GM12878 (cell line): Measurements from ENCODE around the gene SKIC8. TPM values are rescaled to one million over a fixed set of nuclear protein-coding genes. Genes with fewer than 3 reads are reported as not detected.

Experiments used
- ATAC-seq: fragments of 200-7000 bp; cut with Tn5 transposase; 3 replicates; pipeline ENCODE4 v1.9.1; 2020; ENCODE audit warnings: mild to moderate bottlenecking, moderate library complexity
- BruUV-seq: library from RNA; stranded (reverse); fragments of 400-500 nt; replicated peaks from 2 replicates; lab custom pipeline; 2021; lab: Mats Ljungman, UMichigan
- CTCF ChIA-PET: fragments of 300-600 bp; sonication (Branson Sonifier 250); formaldehyde crosslinking; extraction: SDS; loops from one replicate; lab custom pipeline; 2021; ENCODE audit warnings: inconsistent platforms; lab: Yijun Ruan, JAX
- POLR2A ChIA-PET: fragments of 350-600 bp; formaldehyde crosslinking; extraction: SDS; loops from one replicate; lab custom pipeline; 2021; ENCODE audit warnings: inconsistent platforms; lab: Charles Lee
- RAD21 ChIA-PET: fragments of 300-600 bp; sonication (Branson Sonifier 250); formaldehyde crosslinking; loops from one replicate; lab custom pipeline; 2023; ENCODE audit warnings: antibody characterized with exemption; ENCODE audit not compliant: unreplicated experiment; lab: Charles Lee
- SMC1A ChIA-PET: fragments of 300-600 bp; sonication (Branson Sonifier 250); formaldehyde crosslinking; loops from one replicate; lab custom pipeline; 2023; ENCODE audit not compliant: unreplicated experiment, uncharacterized antibody; lab: Charles Lee
- DNase-seq: peaks from one replicate; pipeline ENCODE4 v3.0.0-alpha.2; 2011; ENCODE audit warnings: low read depth, low spot score
- FAIRE-seq: peaks from 3 replicates; lab custom pipeline; 2011; peaks lifted over from hg19 to GRCh38; lab: Jason Lieb, UNC
- H2AFZ ChIP-seq: 2 replicates; pipeline ENCODE4 v1.6.0; 2011; ENCODE audit warnings: low read depth, low read length, control low read depth; ENCODE audit not compliant: control insufficient read depth
- H3K27ac ChIP-seq: 2 replicates; pipeline ENCODE4 v1.5.1; 2011; ENCODE audit warnings: control low read depth; ENCODE audit not compliant: control insufficient read depth, insufficient read depth
- H3K27me3 ChIP-seq, 2 experiments: replicated peaks in 1 of 2; 2 replicates each; pipeline versions ENCODE4 v1.6.0 to v1.6.1; 2011; ENCODE audit warnings: low read length in 1 of 2; ENCODE audit not compliant: control insufficient read depth in 2 of 2, insufficient read depth in 2 of 2
- H3K36me3 ChIP-seq, 2 experiments: 2 replicates each; pipeline ENCODE4 v1.5.1; 2011; ENCODE audit warnings: low read length in 1 of 2; ENCODE audit not compliant: control insufficient read depth in 2 of 2, insufficient read depth in 2 of 2
- H3K4me1 ChIP-seq: 2 replicates; pipeline ENCODE4 v1.6.1; 2011; ENCODE audit warnings: mild to moderate bottlenecking, low read length, moderate library complexity, mixed read lengths; ENCODE audit not compliant: control insufficient read depth, insufficient read depth
- H3K4me2 ChIP-seq: 2 replicates; pipeline ENCODE4 v1.6.0; 2011; ENCODE audit warnings: control low read depth; ENCODE audit not compliant: control insufficient read depth, insufficient read depth
- H3K4me3 ChIP-seq: fragments of 200-600 bp; sonication (generic); 2 replicates; pipeline ENCODE4 v1.5.1; 2016
- H3K79me2 ChIP-seq: 2 replicates; pipeline ENCODE4 v1.6.0; 2011; ENCODE audit warnings: low read length; ENCODE audit not compliant: control insufficient read depth, insufficient read depth
- H3K9ac ChIP-seq: 2 replicates; pipeline ENCODE4 v1.8.0; 2011; ENCODE audit warnings: low read length, control low read depth, mixed read lengths; ENCODE audit not compliant: control insufficient read depth, insufficient read depth
- H3K9me3 ChIP-seq: replicated peaks from 3 replicates; pipeline ENCODE4 v1.5.1; 2011; ENCODE audit warnings: mild to moderate bottlenecking, low read length; ENCODE audit not compliant: control insufficient read depth, insufficient read depth
- H4K20me1 ChIP-seq: 2 replicates; pipeline ENCODE4 v1.6.0; 2011; ENCODE audit not compliant: control insufficient read depth, insufficient read depth
- ASH2L ChIP-seq: fragments of 300-600, 200-600 bp; sonication (generic); IDR thresholded peaks from 2 replicates; pipeline ENCODE4 v1.6.1; 2017; ENCODE audit warnings: low read depth, mild to moderate bottlenecking, borderline replicate concordance
- BCLAF1 ChIP-seq: fragments of 450-650 bp; IDR thresholded peaks from 2 replicates; pipeline ENCODE4 v1.6.1; 2017; ENCODE audit warnings: antibody characterized with exemption, mild to moderate bottlenecking, moderate library complexity
- CEBPB ChIP-seq, 2 experiments: fragments of 150-350 bp in 1 of 2; IDR thresholded peaks; 2 replicates each; pipeline ENCODE4 v1.6.1; 2012 to 2014; ENCODE audit warnings: low read depth in 2 of 2, low read length in 2 of 2, borderline replicate concordance in 1 of 2, inconsistent platforms in 1 of 2
- CHD2 ChIP-seq: IDR thresholded peaks from 2 replicates; pipeline ENCODE4 v1.6.1; 2011; ENCODE audit warnings: low read depth, low read length, improper control_type of control experiment, borderline replicate concordance
- E2F8 ChIP-seq: fragments of 450-650 bp; IDR thresholded peaks from 2 replicates; pipeline ENCODE4 v1.6.1; 2018; ENCODE audit warnings: mild to moderate bottlenecking, low read depth, moderate library complexity; ENCODE audit not compliant: partially characterized antibody
- IRF3 ChIP-seq: fragments of 450-650 bp; IDR thresholded peaks from 2 replicates; pipeline ENCODE4 v1.6.1; 2014; ENCODE audit warnings: mild to moderate bottlenecking
- MYC ChIP-seq: IDR thresholded peaks from 2 replicates; pipeline ENCODE4 v1.6.1; 2011; ENCODE audit warnings: mild to moderate bottlenecking, low read length, moderate library complexity, inconsistent platforms; ENCODE audit not compliant: insufficient read depth, insufficient replicate concordance, insufficient read length, severe bottlenecking
- PML ChIP-seq: IDR thresholded peaks from 2 replicates; pipeline ENCODE4 v1.6.1; 2012; ENCODE audit warnings: low read length, inconsistent platforms
- RB1 ChIP-seq: fragments of 450-650 bp; formaldehyde crosslinking; IDR thresholded peaks from 2 replicates; pipeline ENCODE4 v1.6.1; 2017; ENCODE audit warnings: mild to moderate bottlenecking, borderline replicate concordance
- SRF ChIP-seq, 2 experiments: IDR thresholded peaks; 2 replicates each; pipeline ENCODE4 v1.6.1; 2011; ENCODE audit warnings: low read depth in 2 of 2, low read length in 2 of 2, mild to moderate bottlenecking in 1 of 2, moderate library complexity in 1 of 2
- STAT1 ChIP-seq: fragments of 450-650 bp; conservative IDR thresholded peaks from 2 replicates; pipeline ENCODE4 v1.6.1; 2014; ENCODE audit warnings: antibody characterized with exemption, mild to moderate bottlenecking
- TARDBP ChIP-seq: IDR thresholded peaks from 2 replicates; pipeline ENCODE4 v1.6.1; 2016; ENCODE audit warnings: borderline replicate concordance
- ZNF622 ChIP-seq: fragments of 450-650 bp; IDR thresholded peaks from 2 replicates; pipeline ENCODE4 v1.6.1; 2017; ENCODE audit warnings: mild to moderate bottlenecking, inconsistent platforms
- WGBS: methylation state at CpG from one replicate; pipeline ENCODE4 v1.1.6; 2016; ENCODE audit warnings: low lambda C conversion rate; ENCODE audit not compliant: insufficient replicate concordance, insufficient coverage; ENCODE audit errors: missing lambda C conversion rate; 5-methylcytosine and 5-hydroxymethylcytosine counted together
- in situ Hi-C: fragments of 300-500 bp; cut with MboI; formaldehyde crosslinking; loops from 9 replicates; pipeline ENCODE4 v1.14.3; 2018; ENCODE audit warnings: mixed read lengths
- intact Hi-C: fragments of 100-400 bp; cut with micrococcal nuclease; formaldehyde crosslinking; loops from one replicate; pipeline ENCODE4 v1.14.2; 2022; ENCODE audit not compliant: unreplicated experiment
- polyA plus RNA-seq, 11 experiments: library from polyadenylated mRNA; depleted of rRNA in 4 of 11; unstranded in 6 of 11; stranded (reverse) in 5 of 11; fragments of >200 nt; fragmentation: Nextera tagmentation in 4 of 11; fragmentation: Illumina TruSeq in 1 of 11; extraction: Ambion mirVana in 4 of 11; extraction: Trizol in 1 of 11; gene quantifications; 1 replicate in 1 of 11; 2 replicates in 10 of 11; pipeline versions ENCODE4 v1.2.1 to v1.2.3, GENCODE V29; 2011 to 2016; ENCODE audit warnings: inconsistent platforms in 2 of 11, missing spikeins in 2 of 11, low read depth in 1 of 11
- total RNA-seq, 4 experiments: library from RNA; depleted of rRNA in 3 of 4; stranded (reverse); fragments of >200 nt in 3 of 4; fragmentation: Illumina TruSeq in 1 of 4; extraction: Trizol in 1 of 4; gene quantifications; 2 replicates each; pipeline versions ENCODE4 v1.2.1 to v1.2.3, GENCODE V29; 2013 to 2021

The SKIC8 gene
- total and polyA plus RNA-seq, 10 of the 15 experiments (the other 5 are each of a cell fraction or from before 2014, with no cell fraction given), result 57.0 to 288 (median 128) TPM

- TF ChIP-seq STAT1 (no peak), TARDBP (no peak), PML (no peak), SRF (IDR thresholded peaks at IDR 0.05; ENCODE audit: low read depth in 2 of 2, low read length in 2 of 2) (no peak), CHD2 (no peak), ASH2L (no peak), RB1 (no peak), ZNF622 (no peak), E2F8 (no peak), IRF3 (no peak), BCLAF1 (no peak), MYC (no peak), CEBPB (IDR thresholded peaks at IDR 0.05; ENCODE audit: borderline replicate concordance in 1 of 2, low read depth in 2 of 2, low read length in 2 of 2) (no peak)
- 42% methylated on average over 3 of the region's 3 CpGs for WGBS
- H3K4me3 ChIP-seq, result no peak overlapping the region
- no peaks in the 10 kb centered on the region for H3K9me3 ChIP-seq
- no peak overlapping the region for H3K9ac ChIP-seq
- BruUV-seq, result no TSS peak
- in situ Hi-C loops (no loop called here), intact Hi-C loops (no loop called here)
- RAD21 ChIA-PET, result no interaction called here
- no peaks in the 10 kb centered on the region for H3K4me1 ChIP-seq
- ATAC-seq, result no peak
- no peaks in the 10 kb centered on the region for H4K20me1 ChIP-seq
- SMC1A ChIA-PET, result no interaction called here
- no peak overlapping the region for H3K4me2 ChIP-seq
- H2AFZ ChIP-seq, result no peak overlapping the region
- no peaks in the 10 kb centered on the region for H3K27me3 ChIP-seq
- H3K79me2 ChIP-seq, result no peaks in the 10 kb centered on the region
- DNase-seq, result no peak
- no peak for FAIRE-seq
- CTCF ChIA-PET, result no interaction called here
- H3K36me3 ChIP-seq, result no peaks in the 10 kb centered on the region
- POLR2A ChIA-PET, result no interaction called here
- no peak overlapping the region for H3K27ac ChIP-seq
Observed at GRCh38 chr15:78256044-78256437, 43.4 kb downstream of the SKIC8 start.
